Measurements from ENCODE around the gene SHROOM1.
A peak's percentile ranks its signal among the peaks of the same experiment; 100 is the strongest.

The SHROOM1 gene

DNA sequence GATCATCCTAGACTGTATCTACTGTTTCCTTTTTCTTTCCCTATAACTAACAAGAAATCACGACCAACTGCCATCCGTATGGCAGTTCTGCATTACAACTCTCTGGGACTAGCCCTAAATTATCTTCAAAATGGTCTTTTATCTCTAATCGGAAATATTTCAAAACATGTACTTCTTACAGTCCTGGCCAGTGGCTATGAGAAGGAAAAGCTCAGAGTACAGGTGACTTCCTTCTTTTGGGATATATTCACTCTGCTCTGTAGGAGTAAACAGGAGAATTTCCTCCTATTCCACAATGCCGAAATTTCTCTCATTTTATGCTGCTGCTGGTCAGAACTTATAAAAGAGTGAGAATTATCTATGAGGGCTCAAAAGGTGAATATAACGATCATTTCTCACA, 51.6 kb downstream of the SHROOM1 start:
- DNase-seq: no peak

DNA sequence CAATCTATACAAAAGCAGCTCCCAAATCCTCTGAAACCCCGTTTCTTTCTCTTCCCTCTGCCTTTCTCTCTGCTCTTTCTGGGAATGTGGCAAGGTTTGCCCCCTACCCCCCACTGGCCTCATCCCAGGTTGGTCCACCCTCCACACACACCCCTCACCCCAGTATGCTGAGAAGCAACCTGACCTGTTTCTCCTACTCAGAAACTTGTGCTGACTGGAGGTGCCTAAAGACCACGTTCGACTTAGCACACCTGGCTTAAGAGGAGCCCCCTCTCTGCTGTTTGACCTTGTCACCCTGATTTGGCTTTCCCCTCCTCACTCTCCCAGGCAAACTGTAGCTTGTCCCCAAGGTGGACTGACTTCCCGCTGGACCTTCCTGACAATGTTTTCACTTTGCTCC, 52.3 kb downstream of the SHROOM1 start:
- peak in 2 of 56 donors; percentile 53 to 55 for DNase-seq

DNA sequence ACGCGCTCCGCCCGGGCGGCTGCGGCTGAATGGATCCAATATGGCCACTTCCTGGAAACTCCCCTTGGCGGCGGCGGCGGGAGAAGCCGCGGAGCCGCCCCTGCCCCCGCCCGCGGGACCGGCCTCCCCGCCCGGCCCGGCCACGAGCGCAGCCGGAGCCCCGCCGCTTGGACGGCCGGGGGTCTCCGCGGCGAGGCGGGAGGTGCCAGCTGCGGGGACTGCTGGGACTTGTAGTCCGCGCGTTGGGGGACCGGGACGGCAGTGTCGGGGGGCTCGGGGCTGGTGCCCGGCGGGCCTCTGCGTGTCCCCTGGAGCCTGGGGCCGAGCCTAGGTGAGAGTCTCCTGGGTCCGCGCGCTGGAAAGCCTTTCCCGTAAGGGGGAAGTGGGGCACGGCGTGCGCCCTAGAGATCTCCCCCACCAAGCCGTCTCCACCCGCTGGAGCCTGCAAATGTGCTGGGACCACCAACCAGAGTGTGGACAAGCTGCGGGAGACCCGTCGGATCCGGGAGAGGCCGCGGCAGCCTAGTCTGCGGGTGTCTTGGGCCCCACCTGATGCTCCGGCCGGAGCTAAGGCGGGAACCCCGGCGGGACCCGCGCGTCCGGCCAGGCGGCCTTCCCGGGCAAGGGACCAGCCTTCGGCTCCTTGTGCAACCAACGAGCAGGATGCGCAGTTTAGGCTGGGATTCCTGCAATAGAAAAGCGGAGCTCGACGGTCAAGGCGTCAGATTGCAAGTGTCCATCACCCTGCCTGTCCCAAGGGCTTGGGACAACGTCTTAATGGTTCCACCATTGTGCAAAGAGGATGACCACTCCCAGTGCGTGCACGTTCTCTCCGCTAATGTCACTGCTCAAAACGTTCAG, 53.0 kb downstream of the SHROOM1 start, which contains the start of gene SEPTIN8:
Gene SEPTIN8 (minus strand): TSS at position 31 of the 861 bp plus-strand sequence. CDS start 102 bp downstream, outside the sequence.
- peak in 44 of 56 donors; percentile 41 to 79 (median 62) for DNase-seq

DNA sequence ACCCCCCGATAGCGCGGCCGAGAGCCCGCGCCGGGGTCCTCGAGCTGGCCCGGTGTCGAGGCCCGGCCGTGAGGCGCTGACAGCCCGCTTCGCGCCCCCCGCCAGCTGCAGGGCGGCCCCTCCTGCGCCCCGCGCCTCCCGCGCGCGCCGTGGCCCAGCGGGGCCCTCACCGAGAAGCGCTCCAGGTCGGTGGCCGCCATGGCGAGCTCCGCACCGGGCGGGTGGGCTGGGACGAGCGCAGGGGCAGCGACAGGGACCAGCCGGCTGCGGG, 53.6 kb downstream of the SHROOM1 start:
- no peak for DNase-seq

DNA sequence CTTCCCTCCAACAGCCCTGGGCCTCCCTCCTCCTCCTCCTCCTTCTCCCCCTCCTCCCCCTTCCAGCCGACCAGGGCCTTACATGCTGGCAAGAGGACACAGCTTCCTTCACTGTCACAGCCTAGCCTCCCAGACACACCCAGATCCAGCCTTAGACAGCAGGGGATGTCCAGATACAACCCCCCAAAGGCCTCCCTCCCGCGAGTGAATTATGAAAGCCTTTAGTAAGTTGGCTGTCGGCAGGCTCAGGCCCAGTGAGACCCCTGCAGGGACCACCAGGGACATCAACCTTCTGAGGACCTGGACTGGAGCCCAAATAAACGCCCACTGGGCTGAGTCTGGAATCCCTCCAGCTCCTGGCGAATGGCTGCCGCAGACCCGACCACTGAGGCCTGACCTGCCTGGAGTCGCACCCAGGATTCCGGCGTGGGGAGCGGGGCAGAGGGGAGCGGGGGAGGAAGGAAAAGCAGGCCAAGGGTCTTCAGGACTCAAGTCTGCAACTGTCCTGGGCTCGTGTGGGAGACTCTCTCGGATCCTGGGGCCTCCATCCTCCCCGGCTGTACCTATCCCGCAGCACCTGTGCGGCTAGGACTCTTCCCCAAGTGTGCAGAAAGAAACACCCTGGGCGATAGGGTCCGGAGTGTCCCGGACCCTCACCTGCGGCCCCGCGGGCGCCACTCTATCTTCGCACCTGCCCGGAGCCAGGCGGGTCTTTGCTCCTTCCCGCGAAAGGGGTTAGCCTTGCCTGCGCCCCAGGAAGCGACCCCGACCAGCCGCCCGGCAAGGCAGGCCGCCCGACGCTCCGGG, 54.1 kb downstream of the SHROOM1 start:
- DNase-seq: peak in 43 of 56 donors; percentile 21 to 80 (median 59)

DNA sequence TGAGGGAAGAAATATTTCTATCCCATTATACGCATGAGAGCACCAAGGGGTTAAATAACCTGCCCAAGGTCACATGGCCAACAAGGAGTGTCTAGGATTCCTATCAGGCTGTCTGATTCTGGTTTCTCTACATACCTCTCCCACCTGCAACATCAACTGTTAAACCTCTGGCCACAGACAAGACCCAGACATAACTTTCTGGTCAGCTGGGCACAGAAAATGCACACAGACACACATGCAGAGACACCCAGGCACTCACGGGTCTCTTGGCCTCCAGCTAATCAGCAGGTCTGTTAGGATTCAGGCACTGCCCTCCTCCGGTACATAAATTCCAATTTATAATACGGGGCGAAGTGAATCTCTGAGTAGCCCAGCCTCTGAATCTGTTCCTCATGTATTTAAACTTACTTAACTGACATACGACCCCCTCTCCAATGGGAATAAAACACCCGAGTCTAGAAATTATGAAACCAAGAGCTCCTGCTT, 54.9 kb downstream of the SHROOM1 start:
- DNase-seq: peak in 3 of 56 donors; percentile 20 to 38 (median 35)

DNA sequence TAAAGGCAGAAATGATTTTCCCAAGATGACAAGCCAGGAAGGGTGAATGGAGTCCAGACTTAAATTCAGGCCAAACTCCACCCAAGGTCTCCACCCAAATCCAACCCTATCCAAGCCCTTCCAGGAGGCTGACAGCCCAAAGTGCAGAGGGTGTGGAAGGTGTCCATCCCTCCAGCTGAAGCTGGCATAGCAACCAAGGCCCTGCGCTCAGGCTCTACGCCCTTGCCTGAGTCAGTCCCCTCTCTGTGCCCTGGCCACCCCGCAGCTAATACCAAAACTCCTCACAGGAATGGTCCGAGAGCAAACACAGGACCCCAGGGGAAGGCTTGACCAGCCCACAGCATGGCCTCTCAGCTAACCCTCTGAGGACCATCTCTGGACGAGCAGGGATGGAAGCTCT, 55.6 kb downstream of the SHROOM1 start:
- no peak for DNase-seq

DNA sequence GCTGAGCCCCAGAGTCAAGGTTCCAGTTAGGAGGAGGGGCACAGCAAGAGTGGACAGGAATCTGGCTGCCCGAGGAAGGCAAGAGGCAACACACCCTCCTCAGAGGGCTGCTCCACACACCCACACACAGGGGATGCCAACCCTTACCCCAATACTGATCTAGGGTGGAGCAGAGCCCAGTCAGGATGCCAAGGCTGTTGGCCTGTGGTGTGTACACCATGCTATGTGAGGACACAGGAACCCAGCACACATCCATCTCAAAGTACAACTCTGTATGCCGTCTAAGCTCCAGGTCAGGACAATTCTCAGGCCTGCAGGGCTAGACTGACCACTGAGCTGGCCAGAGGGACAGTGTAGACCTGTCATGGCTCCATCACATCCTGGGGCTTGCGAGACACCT, 56.0 kb downstream of the SHROOM1 start:
- no peak for DNase-seq

DNA sequence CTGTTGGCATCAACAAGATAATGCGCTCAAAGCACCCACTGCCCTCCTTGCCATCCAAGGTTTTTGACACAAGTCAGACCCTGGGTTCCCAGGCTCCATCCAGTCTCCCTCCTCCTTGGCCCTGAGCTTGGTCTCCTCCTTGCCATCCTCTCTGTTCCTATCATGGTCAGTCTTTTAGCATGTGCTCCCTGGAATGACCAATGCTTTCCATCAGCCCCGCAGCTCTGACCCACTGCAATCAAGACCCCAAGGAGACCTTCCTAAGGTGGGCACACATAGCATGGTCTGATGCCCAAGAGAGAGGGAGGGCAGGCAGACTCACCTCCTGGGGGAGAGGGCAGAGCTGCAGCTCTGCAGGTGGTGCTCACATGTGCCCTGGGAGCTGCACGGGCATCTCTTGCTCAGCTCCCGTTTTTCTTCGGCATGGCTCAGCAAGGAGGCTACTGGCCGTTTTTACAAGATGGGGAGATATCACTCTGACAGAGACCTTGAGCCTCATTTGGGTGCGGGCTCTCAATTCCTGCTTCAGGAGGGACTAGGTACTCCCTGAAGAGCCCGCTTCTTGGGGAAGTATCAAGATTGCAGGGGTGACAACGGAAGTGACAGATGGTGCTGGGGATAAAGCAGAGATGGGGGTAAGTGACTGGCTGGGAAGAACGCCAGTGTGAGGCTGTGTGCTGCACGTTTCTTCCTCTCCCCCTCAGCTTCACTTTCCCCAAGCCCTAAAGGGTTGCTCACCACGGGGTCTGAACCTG, 56.7 kb downstream of the SHROOM1 start:
- peak in 2 of 56 donors; percentile 41 to 47 for DNase-seq

DNA sequence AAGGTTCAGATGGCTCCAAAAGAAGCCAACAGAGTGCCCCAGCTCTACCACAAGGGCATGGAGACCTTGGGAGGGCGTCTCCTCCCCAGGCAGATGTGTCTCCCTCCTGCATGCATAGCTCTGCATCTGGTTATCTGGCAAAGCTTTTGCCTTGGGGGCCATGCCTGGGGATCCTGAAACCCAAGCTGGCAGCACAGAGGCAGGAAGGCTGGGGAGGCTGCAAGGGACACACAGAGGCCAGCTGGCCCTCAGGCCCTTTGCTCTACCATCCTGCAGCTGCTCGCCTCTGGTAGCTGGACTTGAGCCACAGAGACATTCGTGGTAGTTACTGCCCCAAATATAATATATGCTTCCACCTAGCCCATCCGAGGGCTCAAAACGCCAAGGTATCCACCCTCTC, 57.3 kb downstream of the SHROOM1 start:
- peak in 8 of 56 donors; percentile 24 to 47 (median 32) for DNase-seq

DNA sequence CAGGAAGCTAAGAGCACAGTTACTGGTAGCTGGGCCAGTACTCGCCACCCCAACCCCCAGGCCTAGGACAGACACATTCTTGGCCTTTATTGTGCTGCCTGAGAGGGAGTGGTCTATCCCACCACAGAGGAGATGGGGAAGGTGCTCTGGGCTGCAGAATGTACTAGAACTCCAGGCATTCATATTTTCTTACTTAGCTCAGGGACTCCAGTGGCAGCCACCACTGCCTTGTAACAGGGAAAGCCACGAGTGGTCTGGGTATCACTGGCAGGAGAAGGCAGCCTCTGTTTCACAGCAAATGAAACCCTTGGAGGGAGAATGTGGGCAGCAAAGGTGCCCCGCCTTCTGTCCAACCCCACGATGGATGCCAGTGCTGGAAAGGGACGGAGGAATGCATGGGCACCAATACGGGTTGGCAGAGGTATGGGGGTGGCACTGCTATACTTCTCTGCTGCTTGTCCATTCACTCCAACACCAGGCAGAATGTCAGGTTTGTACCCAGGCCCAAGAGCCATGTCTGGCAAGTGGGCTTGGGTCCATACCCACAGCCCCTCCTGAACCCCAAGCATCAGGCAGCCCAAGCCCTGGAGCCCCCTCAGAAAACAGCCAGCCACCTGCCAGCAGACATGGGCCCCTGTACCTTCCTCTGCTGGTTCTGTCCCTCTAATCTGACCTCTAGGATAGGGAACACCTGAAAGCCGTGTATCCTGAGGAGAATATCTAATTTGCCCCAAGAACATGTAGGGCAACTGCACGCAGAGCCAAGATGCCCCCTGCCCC, 58.0 kb downstream of the SHROOM1 start:
- peak in 4 of 56 donors; percentile 20 to 33 (median 30) for DNase-seq
